Measurements from ENCODE around the gene TMEM156.
"Not testable (repeated sequence)": the region's sequence is repeated elsewhere in the genome, so short reads cannot be mapped to it uniquely, and the experiment has no call there.

TMEM156 gene

GRCh38 chr4:38979081-38979480 lies 53.1 kb downstream of the TMEM156 start:
- no peak for DNase-seq (ENCODE audit: low spot score in 2 of 2)
- Histone ChIP-seq H3K4me1 (peaks cover 2% of the 10 kb centered on the region), H3K36me3 (replicated peaks) (no peaks in the 10 kb centered on the region), H3K27me3 (ENCODE audit: low read depth) (no peaks in the 10 kb centered on the region), H3K9me3 (no peaks in the 10 kb centered on the region), H3K4me3 (no peak overlapping the region)
- in situ Hi-C loops (cut with MboI; ENCODE audit: low sequenced_read_pairs) = no loop called here

- no peaks in the 10 kb centered on the region; the same call in 1 of the 2 replicates for H3K4me1 ChIP-seq
Measured at GRCh38 chr4:38976308-38976707, 55.9 kb downstream of the TMEM156 start.

DNA sequence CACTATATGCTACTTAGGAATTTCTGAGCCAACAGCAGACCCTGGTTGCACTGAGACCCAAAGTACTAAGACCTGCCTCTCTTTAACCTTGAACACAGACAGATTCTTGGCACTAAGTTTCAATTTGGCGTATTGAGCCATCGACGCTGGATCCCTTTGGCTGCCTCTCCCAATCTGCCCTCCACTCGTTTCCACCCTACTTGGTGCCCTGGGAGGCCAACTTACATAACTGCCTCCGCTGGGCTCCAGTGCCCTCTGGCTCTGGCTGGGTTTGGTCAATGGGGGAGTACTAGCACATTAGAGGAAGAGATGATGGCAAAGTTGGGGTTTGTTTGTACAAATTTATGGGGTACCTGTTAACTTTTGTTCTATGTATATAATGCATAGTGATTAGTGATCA lies 63.5 kb downstream of the TMEM156 start:
- Histone ChIP-seq H3K9me3 (no peaks in the 10 kb centered on the region), H3K4me1 (no peaks in the 10 kb centered on the region), H3K4me3 (no peak overlapping the region), H3K36me3 (replicated peaks) (no peaks in the 10 kb centered on the region), H3K27me3 (ENCODE audit: low read depth) (no peaks in the 10 kb centered on the region)
- in situ Hi-C loops (cut with MboI; ENCODE audit: low sequenced_read_pairs) = no loop called here
- DNase-seq (ENCODE audit: low spot score in 2 of 2) = no peak

More at GRCh38 chr4:38976308-38976707, 55.9 kb downstream of the TMEM156 start:
- Histone ChIP-seq H3K4me3 (no peak overlapping the region), H3K36me3 (replicated peaks) (no peaks in the 10 kb centered on the region), H3K9me3 (no peaks in the 10 kb centered on the region), H3K27me3 (ENCODE audit: low read depth) (no peaks in the 10 kb centered on the region)
- in situ Hi-C loops (cut with MboI; ENCODE audit: low sequenced_read_pairs) = no loop called here
- no peak for DNase-seq (ENCODE audit: low spot score in 2 of 2)

- Histone ChIP-seq H3K36me3 (replicated peaks) (no peaks in the 10 kb centered on the region), H3K9me3 (no peaks in the 10 kb centered on the region), H3K4me3 (no peak overlapping the region), H3K4me1 (no peaks in the 10 kb centered on the region), H3K27me3 (ENCODE audit: low read depth) (no peaks in the 10 kb centered on the region)
- in situ Hi-C loops (cut with MboI; ENCODE audit: low sequenced_read_pairs) = no loop called here
- no peak for DNase-seq (ENCODE audit: low spot score in 2 of 2)
Measured at GRCh38 chr4:38967260-38968095, 64.7 kb downstream of the TMEM156 start.

GRCh38 chr4:38965866-38966265 lies 66.3 kb downstream of the TMEM156 start:
- no peaks in the 10 kb centered on the region for H3K36me3 ChIP-seq (replicated peaks)
- in situ Hi-C loops (cut with MboI; ENCODE audit: low sequenced_read_pairs) = no loop called here
- no peaks in the 10 kb centered on the region for H3K4me1 ChIP-seq
- DNase-seq (ENCODE audit: low spot score in 2 of 2) = no peak
- no peaks in the 10 kb centered on the region for H3K9me3 ChIP-seq
- no peak overlapping the region for H3K4me3 ChIP-seq
- H3K27me3 ChIP-seq (ENCODE audit: low read depth) = no peaks in the 10 kb centered on the region

DNA sequence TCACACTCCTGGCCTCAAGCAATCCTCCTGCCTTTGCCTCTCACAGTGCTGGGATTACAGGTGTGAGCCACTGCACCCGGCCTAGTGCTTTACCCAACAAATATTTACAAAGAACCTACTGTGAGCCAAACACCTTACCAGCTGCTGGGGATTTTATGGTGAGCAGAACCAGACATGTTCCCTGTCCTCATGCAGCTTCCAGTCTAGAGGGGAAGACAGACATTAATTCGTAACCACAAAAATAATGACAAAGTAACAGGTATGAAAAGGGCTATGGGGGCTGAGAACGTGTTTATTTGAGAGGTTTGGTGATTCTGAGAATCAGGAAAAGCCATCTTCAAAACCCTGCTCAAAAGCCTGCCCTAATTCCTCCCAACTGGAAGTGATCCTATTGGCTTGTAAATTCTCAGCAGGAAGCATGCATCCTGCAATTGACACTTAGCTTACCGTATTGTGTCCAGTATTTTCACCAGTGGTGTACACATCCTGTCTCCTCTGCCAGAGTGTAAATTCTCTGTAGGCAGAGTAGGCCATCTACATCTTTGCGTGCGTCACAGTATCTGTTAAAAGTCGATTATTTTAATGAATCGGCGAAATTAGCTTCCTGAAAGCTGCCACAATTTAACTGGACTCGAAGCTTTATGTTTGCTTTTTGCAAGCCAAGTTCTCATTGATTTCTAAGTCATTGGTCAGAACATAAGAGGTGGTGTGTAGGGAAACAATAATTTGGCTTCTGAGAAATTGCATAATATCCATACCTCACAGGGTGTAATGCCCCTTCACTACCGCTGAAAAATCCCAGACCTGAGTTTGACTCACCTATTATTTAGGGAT lies 67.0 kb downstream of the TMEM156 start:
- no peaks in the 10 kb centered on the region for H3K4me1 ChIP-seq
- H3K27me3 ChIP-seq (ENCODE audit: low read depth) = no peaks in the 10 kb centered on the region
- no peak overlapping the region for H3K4me3 ChIP-seq
- no peak for DNase-seq (ENCODE audit: low spot score in 2 of 2)
- no peaks in the 10 kb centered on the region for H3K9me3 ChIP-seq
- H3K36me3 ChIP-seq (replicated peaks) = no peaks in the 10 kb centered on the region
- in situ Hi-C loops (cut with MboI; ENCODE audit: low sequenced_read_pairs) = no loop called here

GRCh38 chr4:38959248-38959647 lies 73.0 kb downstream of the TMEM156 start:
- H3K27me3 ChIP-seq (ENCODE audit: low read depth); H3K9me3 ChIP-seq; DNase-seq (ENCODE audit: low spot score in 2 of 2); H3K36me3 ChIP-seq (replicated peaks); in situ Hi-C loops (cut with MboI; ENCODE audit: low sequenced_read_pairs); H3K4me3 ChIP-seq: not testable (repeated sequence)
- H3K4me1 ChIP-seq = peaks cover 21% of the 10 kb centered on the region

DNA sequence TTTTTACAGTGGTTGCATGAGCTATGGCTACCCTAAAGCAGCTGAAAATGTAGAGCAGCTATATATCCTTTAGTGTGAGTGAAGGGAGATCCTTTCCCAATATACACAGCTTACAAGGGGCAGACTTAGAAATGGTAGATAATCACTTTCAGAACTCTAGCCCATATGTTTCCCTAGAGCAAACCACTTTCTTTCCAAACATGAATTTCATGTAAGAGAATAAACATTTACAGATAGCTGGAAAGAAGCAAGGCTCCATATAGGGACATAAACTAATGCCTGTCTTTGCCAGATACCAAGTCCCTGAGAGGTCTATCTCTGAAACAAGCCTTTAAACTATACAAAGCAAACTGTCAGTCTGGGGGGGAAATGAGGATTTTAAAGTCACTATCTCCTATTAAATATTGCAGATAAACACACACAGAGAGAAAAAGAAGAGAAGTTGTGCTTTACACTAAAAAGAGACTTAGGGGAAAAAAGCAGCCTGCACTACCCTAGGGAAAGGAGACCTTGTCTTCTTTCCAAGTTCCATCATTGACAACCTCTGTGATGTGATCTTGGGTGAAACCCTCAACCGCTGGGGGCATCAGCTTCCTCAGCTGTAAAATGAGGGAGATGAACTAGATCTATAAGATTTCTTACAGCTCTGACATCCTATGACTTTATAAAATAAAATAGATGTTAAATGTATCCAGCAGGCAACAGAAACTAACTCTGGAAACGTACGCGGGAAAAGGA lies 73.6 kb downstream of the TMEM156 start:
- no peaks in the 10 kb centered on the region for H3K27me3 ChIP-seq (ENCODE audit: low read depth)
- no peak overlapping the region for H3K4me3 ChIP-seq
- no peaks in the 10 kb centered on the region for H3K36me3 ChIP-seq (replicated peaks)
- no peak for DNase-seq (ENCODE audit: low spot score in 2 of 2)
- peaks cover 21% of the 10 kb centered on the region for H3K4me1 ChIP-seq
- no peaks in the 10 kb centered on the region for H3K9me3 ChIP-seq
- in situ Hi-C loops (cut with MboI; ENCODE audit: low sequenced_read_pairs) = no loop called here

- H3K4me3 ChIP-seq = no peak overlapping the region
- peaks cover 21% of the 10 kb centered on the region for H3K4me1 ChIP-seq
- H3K27me3 ChIP-seq (ENCODE audit: low read depth) = no peaks in the 10 kb centered on the region
- H3K36me3 ChIP-seq (replicated peaks) = no peaks in the 10 kb centered on the region
- H3K9me3 ChIP-seq = no peaks in the 10 kb centered on the region
- in situ Hi-C loops (cut with MboI; ENCODE audit: low sequenced_read_pairs) = no loop called here
- DNase-seq (ENCODE audit: low spot score in 2 of 2) = no peak
Measured at GRCh38 chr4:38957893-38958292, 74.3 kb downstream of the TMEM156 start.

- no peaks in the 10 kb centered on the region for H3K27me3 ChIP-seq (ENCODE audit: low read depth)
- in situ Hi-C loops (cut with MboI; ENCODE audit: low sequenced_read_pairs) = no loop called here
- peak in 1 of 2 experiments; percentile 60 for DNase-seq (ENCODE audit: low spot score in 2 of 2)
- H3K36me3 ChIP-seq (replicated peaks) = no peaks in the 10 kb centered on the region
- H3K4me1 ChIP-seq = peaks cover 21% of the 10 kb centered on the region
- no peaks in the 10 kb centered on the region for H3K9me3 ChIP-seq
- no peak overlapping the region for H3K4me3 ChIP-seq
Measured at GRCh38 chr4:38957261-38957815, 74.9 kb downstream of the TMEM156 start.

GRCh38 chr4:38955957-38956356 lies 76.3 kb downstream of the TMEM156 start:
- in situ Hi-C loops (cut with MboI; ENCODE audit: low sequenced_read_pairs) = no loop called here
- no peak overlapping the region for H3K4me3 ChIP-seq
- no peaks in the 10 kb centered on the region for H3K27me3 ChIP-seq (ENCODE audit: low read depth)
- peaks cover 29% of the 10 kb centered on the region for H3K4me1 ChIP-seq
- peak in 1 of 2 experiments; percentile 19 for DNase-seq (ENCODE audit: low spot score in 2 of 2)
- H3K36me3 ChIP-seq (replicated peaks) = no peaks in the 10 kb centered on the region
- no peaks in the 10 kb centered on the region for H3K9me3 ChIP-seq

- Histone ChIP-seq H3K36me3 (replicated peaks) (no peaks in the 10 kb centered on the region), H3K27me3 (ENCODE audit: low read depth) (no peaks in the 10 kb centered on the region), H3K4me3 (no peak overlapping the region), H3K4me1 (peaks cover 29% of the 10 kb centered on the region), H3K9me3 (no peaks in the 10 kb centered on the region)
- DNase-seq (ENCODE audit: low spot score in 2 of 2) = no peak
- in situ Hi-C loops (cut with MboI; ENCODE audit: low sequenced_read_pairs) = no loop called here
Measured at GRCh38 chr4:38954727-38955126, 77.5 kb downstream of the TMEM156 start.

GRCh38 chr4:38952017-38952416 lies 80.2 kb downstream of the TMEM156 start:
- no peaks in the 10 kb centered on the region for H3K36me3 ChIP-seq (replicated peaks)
- in situ Hi-C loops (cut with MboI; ENCODE audit: low sequenced_read_pairs) = no loop called here

More at GRCh38 chr4:38952017-38952416, 80.2 kb downstream of the TMEM156 start:
- Histone ChIP-seq H3K4me1 (peaks cover 20% of the 10 kb centered on the region), H3K27me3 (ENCODE audit: low read depth) (no peaks in the 10 kb centered on the region), H3K4me3 (no peak overlapping the region), H3K9me3 (no peaks in the 10 kb centered on the region)
- no peak for DNase-seq (ENCODE audit: low spot score in 2 of 2)

All from HAP-1 (cell line).